Cardiac muscle cell (in vitro differentiated cells and primary cell): Measurements from ENCODE around the gene FNDC3B. TPM values are rescaled to one million over a fixed set of nuclear protein-coding genes. Genes with fewer than 3 reads are reported as not detected.

Experiments used
- DNase-seq, 2 donors: peaks; one replicate each; pipeline versions ENCODE4 v3.0.0 to v3.0.0-alpha.2; 2010 to 2017; ENCODE audit warnings: low read depth in 1 of 2, low spot score in 1 of 2
- H3K27ac ChIP-seq: fragments of 200-600 bp; sonication (generic); 2 replicates; pipeline ENCODE4 v1.5.1; 2016
- H3K27me3 ChIP-seq: fragments of 200-600 bp; sonication (generic); 2 replicates; pipeline ENCODE4 v1.6.0; 2016; ENCODE audit warnings: control low read depth
- H3K36me3 ChIP-seq: fragments of 200-600 bp; sonication (generic); 2 replicates; pipeline ENCODE4 v1.5.1; 2016; ENCODE audit warnings: control low read depth
- H3K4me1 ChIP-seq: fragments of 200-600 bp; sonication (generic); 2 replicates; pipeline ENCODE4 v1.8.1; 2017; ENCODE audit warnings: low read depth, mild to moderate bottlenecking, mixed run types
- H3K4me3 ChIP-seq: fragments of 200-600 bp; sonication (generic); 2 replicates; pipeline ENCODE4 v1.5.1; 2016; ENCODE audit warnings: mild to moderate bottlenecking
- H3K9me3 ChIP-seq: fragments of 200-600 bp; sonication (generic); 2 replicates; pipeline ENCODE4 v1.5.1; 2017; ENCODE audit warnings: low read depth, mild to moderate bottlenecking, control low read depth
- polyA plus RNA-seq: library from polyadenylated mRNA; unstranded; fragments of >200 nt; fragmentation: Nextera tagmentation; extraction: Ambion mirVana; gene quantifications from 2 replicates; pipeline ENCODE4 v1.2.1, GENCODE V29; 2016
- total RNA-seq: library from RNA; depleted of rRNA; stranded (reverse); fragments of >200 nt; gene quantifications from 2 replicates; pipeline ENCODE4 v1.2.3, GENCODE V29; 2016
- TF ChIP-seq, protein P1 (sequence below): IDR thresholded peaks from 2 replicates; pipeline ENCODE4 v1.5.1; 2012; ENCODE audit warnings: low read depth, mild to moderate bottlenecking, low read length

Gene FNDC3B
- total and polyA plus RNA-seq, 2 experiments from 2014 or later, result 55.2 to 62.3 TPM

DNA sequence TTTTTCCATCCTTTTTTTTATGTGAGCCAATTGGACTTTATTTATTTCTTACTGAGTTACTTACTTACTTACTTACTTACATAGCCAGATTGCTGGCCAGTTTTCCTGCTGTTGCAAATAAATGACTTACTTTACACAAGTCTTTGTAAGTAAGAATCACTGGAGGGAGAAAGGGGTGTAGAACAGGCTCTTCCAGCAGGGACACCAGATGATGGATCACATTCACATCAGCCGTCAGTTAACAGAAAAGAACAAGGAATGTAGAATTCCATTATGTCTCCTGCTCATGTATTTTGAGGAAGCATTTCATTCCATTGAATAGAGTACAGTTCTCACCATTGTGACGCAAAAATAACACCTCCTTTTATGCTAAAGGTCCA, 188.6 kb downstream of the FNDC3B start:
- Histone ChIP-seq H3K9me3 (no peaks in the 10 kb centered on the region), H3K4me1 (peaks cover 16% of the 10 kb centered on the region), H3K27me3 (no peaks in the 10 kb centered on the region), H3K4me3 (no peak overlapping the region), H3K36me3 (peaks cover 5% of the 10 kb centered on the region), H3K27ac (no peak overlapping the region)
- TF ChIP-seq, protein P1, sequence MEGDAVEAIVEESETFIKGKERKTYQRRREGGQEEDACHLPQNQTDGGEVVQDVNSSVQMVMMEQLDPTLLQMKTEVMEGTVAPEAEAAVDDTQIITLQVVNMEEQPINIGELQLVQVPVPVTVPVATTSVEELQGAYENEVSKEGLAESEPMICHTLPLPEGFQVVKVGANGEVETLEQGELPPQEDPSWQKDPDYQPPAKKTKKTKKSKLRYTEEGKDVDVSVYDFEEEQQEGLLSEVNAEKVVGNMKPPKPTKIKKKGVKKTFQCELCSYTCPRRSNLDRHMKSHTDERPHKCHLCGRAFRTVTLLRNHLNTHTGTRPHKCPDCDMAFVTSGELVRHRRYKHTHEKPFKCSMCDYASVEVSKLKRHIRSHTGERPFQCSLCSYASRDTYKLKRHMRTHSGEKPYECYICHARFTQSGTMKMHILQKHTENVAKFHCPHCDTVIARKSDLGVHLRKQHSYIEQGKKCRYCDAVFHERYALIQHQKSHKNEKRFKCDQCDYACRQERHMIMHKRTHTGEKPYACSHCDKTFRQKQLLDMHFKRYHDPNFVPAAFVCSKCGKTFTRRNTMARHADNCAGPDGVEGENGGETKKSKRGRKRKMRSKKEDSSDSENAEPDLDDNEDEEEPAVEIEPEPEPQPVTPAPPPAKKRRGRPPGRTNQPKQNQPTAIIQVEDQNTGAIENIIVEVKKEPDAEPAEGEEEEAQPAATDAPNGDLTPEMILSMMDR, result no peak
- DNase-seq, result no peak

DNA sequence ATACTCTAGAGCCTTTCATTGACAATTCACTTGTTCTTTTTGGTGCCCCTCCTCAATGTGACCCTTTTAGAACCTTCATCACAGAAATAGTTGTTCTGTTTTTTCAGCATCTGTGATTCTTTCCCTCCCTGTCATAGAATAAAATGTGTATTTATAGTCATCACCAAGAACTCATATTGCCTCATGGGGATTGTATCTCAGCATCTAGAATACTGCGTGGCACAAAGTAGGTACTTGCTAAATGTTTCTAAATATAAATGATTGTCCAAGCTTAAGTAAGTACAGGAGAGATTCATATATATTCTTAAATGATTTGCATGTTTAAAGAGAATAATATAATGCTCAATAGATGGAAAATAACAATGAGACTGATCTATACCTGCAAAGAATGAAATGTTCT, 190.1 kb downstream of the FNDC3B start:
- Histone ChIP-seq H3K27ac (no peak overlapping the region), H3K4me3 (no peak overlapping the region), H3K27me3 (no peaks in the 10 kb centered on the region), H3K4me1 (peaks cover 5% of the 10 kb centered on the region), H3K9me3 (no peaks in the 10 kb centered on the region), H3K36me3 (peaks cover 5% of the 10 kb centered on the region)
- TF ChIP-seq, protein P1, result no peak
- no peak for DNase-seq

DNA sequence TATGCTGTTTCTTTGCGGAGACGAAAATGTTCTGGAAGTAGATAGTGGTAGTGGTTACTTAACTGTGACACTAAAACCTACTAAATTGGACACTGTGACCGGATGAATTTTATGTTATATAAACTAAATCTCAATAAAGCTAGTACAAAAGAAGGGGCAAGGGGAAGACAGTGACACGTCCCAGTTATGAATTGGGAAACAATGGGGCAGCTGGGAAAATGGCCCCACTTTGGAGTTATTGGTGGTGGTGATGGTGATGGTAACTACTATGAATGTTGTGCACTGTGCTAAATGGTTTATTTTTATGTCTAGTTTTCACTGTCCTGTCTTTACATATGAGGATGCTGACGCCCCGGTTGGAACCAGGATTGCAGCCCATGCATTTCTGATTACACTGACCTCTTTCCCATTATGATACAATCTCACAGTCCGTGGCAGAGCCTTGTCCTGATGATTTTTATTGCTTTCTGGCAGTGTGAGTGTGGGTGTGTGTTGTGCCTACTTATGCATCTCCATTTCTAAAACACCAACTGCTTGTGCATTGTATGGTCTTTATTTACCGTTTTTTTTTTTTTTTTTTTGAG, 192.0 kb downstream of the FNDC3B start:
- Histone ChIP-seq H3K4me1 (peaks cover 5% of the 10 kb centered on the region), H3K4me3 (no peak overlapping the region), H3K9me3 (no peaks in the 10 kb centered on the region), H3K27ac (no peak overlapping the region), H3K27me3 (no peaks in the 10 kb centered on the region), H3K36me3 (peaks cover 5% of the 10 kb centered on the region)
- TF ChIP-seq, protein P1, result no peak
- no peak for DNase-seq

DNA sequence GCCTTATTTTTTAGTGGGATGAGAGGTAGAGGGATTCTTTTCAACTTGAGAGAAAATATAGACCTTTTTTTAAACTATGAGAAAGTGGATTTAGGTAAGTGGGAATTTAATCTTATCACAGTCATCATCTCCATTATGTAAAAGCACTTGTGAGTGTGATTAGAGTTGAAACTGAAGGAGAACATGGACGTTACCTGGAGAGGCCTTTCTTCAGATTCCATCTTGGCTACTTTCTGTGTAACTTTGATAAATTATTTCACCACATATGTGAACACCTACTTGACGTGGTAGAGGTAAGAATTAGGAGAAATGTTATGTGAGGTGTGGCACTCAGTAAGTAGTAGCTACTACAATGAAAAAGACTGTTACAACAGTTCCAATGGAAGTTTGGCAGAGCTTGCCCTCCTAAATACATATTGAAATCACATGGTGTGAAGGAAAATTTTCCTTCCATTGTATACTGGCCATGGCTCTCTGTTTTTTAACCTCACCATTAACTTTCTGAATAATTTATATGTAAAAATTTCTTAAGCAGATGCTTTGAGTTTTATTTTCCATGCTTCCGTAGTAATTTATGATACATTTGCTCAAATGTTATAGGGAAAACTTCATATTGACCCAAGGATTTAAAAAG, 193.3 kb downstream of the FNDC3B start:
- Histone ChIP-seq H3K4me3 (no peak overlapping the region), H3K27me3 (no peaks in the 10 kb centered on the region), H3K36me3 (no peaks in the 10 kb centered on the region), H3K27ac (no peak overlapping the region), H3K4me1 (peaks cover 5% of the 10 kb centered on the region), H3K9me3 (no peaks in the 10 kb centered on the region)
- TF ChIP-seq, protein P1, result no peak
- no peak for DNase-seq

DNA sequence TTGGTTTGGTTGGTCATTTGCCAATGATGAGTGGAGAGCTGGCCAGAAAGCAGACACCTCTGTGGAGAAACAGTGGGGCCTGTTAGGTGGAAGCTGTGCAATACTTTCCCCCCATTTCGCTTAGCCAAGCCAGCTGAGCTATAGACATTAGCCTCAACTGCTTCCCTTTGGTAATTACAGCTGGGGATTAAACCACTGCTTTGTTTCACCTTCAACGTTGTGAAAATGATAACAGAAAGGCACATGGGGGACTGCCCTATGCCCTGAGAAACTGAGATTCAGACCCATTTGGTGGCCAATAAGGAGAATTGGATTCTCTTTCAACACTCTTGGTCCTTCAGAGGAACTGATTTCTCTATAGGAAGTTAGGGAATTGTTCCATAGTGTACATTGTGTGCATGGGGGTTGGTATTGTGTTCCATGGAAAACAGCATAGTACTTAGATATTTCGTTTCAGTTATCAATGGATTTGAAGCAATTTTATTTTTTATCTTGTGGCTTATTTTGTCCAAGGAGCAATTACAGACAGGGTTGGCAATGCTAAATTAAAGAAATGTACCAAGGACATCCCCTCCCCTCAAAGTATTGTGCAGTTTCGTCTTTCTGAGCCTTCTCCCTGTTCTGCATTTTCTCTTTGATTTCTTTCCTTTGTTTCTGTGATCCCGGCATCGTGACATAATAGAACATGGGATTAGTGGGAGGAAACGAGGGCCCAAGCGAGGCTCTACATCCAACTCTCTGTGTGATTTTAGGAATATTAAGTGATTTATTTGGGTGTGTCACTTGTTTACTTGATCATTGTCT, 194.3 kb downstream of the FNDC3B start:
- TF ChIP-seq, protein P1, result no peak
- Histone ChIP-seq H3K27ac (no peak overlapping the region), H3K4me1 (no peaks in the 10 kb centered on the region), H3K4me3 (no peak overlapping the region), H3K36me3 (no peaks in the 10 kb centered on the region), H3K27me3 (no peaks in the 10 kb centered on the region), H3K9me3 (no peaks in the 10 kb centered on the region)
- DNase-seq, result no peak
